HG03354 (cell line): Measurements from ENCODE around the gene MYMK.

Experiments used
- ATAC-seq: cut with Tn5 transposase; IDR thresholded peaks from one replicate; pipeline ENCODE4 v1.9.1; 2021; ENCODE audit warnings: mild to moderate bottlenecking; ENCODE audit not compliant: unreplicated experiment, poor library complexity, severe bottlenecking

The MYMK gene

DNA sequence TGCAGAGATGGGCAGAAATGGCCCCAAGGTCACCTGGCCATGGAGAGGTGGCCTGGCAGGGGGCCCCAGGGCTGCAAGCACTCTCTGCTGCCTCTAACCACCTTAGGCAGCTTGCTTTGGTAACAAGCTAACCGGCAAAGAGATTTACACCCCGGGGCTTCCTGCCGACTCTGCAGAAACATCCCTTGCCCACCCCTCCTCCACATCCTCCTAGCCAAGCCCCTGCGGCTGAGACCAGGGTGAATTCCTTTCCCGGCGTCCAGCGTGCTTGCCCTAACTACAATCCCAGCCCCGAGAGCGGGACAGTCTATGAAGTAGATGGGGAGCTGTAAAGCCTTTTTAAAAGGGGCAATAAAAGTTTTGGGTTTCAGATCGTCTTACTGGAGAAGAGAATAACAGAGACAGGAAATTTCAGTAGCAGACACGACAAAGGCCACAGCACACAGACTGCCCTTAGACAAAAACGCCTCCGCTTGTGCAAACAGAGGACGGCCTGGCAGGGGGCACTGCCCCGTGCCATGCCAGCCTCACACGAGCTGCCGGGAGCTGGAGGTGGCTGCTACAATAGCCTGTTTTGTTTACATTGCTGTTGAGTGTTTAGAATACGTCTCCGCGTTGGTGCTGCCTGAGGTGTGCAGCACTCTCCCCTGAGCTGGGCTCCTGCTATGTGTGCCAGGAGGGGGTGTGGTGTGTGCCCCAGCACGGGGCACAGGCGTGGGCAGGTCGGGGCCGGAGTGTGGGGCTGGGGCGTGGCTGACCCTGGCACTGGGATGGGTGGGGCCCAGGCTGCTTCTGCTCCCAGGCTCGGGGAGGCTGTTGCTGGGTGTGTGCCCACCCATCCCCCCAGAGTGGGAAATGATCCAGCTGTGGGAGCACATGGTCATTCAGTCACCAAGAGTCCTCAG, 15.3 kb downstream of the MYMK start:
- ATAC-seq, result no peak

GRCh38 chr9:133508046-133508445, 16.7 kb downstream of the MYMK start:
- no peak for ATAC-seq

DNA sequence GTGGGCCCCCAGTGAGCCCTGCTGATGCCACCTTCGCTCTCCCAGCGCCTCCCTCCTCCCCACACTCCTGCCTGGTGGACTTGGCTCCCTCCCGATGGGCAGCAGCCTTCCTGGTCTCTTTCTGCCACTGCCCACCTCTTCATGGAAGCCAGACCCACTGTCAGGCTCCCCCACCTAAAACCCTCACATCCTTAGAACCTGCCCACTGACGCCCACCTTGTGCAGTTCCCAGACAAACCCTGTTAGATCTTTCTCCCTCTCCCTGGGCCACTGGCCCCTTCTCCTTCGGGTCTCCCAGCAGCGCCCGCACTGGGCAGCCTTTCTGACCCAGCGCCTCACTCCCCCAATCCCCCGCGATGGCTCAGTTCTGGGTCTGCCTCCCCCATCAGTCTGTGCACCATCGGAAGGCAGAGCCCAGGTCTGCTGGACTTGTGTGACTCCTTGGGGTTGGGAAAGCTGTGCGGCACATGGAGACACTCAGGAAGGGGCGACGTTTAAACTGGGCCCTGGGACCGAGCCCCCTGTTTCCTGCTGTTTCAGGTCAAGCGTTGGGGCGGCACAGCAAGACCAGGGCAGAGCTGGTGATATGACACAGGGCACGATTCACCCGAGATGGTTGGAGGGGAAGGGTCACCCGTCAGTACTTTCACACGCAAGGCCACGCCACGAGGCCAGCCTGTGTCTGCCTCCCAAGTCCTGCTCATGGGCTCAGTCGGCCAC, 17.4 kb downstream of the MYMK start:
- ATAC-seq, result no peak

GRCh38 chr9:133506653-133507038, 18.1 kb downstream of the MYMK start:
- ATAC-seq, result no peak

DNA sequence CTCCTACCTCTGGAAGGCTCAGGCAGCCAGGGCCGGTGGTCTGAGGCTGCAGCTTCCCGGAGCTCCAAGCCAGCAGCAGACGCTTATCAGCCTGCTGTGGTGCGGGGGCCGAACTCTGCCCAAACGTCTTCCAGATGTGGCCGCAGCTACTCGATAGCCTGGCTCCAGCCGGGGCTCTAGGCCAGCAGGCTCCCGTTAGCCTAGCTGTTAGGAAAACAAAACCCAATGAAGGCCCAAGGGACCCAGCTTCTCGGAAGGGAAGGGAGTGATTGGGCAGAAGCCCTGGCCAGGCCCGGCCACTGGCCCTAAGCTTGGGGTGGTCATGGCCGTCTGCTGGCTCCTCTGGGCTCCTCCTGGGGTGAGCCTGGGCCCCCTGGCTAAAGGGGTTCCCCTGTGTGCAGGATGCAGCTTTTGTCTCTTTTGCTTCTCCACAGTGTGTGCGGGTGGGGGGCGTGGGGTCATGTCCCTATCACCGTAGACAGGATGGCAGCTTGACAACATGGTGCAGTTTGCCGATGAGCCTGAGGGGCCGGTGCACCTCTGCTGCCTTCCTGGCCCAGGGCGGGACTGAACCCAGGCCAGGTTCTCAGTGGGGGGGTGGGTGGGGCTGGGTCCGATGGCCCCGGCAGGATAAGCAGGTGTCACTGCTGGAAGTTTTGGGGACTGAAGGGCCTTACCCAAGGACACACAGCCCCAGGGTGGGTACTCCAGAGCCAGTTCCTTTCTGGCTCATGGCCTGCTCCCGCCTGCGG, 18.7 kb downstream of the MYMK start:
- ATAC-seq, result no peak

- ATAC-seq, result no peak
These were observed 19.5 kb downstream of the MYMK start for GRCh38 chr9:133505186-133505830.

DNA sequence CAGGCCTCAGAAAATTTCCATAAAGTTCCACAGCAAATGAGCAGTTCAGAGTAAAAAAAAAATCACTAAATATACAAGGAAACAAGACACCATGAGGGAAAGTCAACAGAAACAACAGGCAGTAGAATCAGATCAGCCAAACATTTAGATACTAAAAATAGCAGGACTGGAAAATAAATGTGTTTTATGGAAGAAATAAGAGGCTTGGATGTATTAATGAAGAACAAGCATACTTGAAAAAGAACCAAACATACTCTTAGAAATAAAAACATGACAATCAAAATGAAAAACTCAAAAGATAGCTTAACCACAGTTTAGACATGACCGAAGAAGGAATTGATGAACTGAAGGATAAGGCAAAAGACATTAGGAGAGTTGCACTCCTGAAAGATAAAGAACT, 22.6 kb downstream of the MYMK start:
- no peak for ATAC-seq

GRCh38 chr9:133499892-133500270, 24.9 kb downstream of the MYMK start:
- no peak for ATAC-seq

DNA sequence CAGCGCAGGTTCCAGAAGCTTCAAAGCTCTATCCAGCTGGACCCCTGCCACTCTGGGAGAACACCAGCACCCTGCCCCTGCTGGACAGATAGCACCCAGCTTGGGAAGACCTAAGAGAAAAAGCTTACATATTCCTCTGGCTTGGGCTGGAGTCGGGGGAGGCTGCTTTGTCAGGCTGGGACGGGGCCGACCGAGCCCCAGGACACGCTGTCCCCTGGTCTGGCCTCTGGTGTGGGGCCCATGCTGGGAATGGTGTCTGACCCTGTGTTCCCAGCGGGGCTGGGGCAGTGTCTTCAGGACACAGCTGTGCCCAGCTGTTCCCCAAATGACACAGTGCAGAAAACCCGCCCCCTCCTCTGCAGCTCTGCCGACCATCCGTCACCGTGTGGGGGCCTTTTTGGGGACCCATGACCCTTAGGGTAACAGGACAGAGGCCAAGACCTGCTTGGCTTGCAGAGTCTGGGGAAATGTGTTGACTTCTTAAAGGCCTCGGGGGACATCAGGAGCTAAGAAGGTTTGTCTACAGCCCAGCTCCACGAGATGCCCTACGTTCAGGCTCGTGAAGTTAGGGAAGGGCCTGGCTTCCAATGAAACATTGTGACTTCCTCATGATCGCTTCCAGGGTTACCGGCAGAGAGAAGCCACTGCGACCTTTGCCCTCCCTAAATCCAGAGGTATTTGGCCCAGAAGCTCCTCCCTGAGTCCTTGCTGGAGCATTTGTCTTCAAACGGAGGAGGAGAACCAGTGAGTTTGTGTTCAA, 25.4 kb downstream of the MYMK start:
- no peak for ATAC-seq

- ATAC-seq, result no peak
These were observed 27.6 kb downstream of the MYMK start for GRCh38 chr9:133496861-133497842.

DNA sequence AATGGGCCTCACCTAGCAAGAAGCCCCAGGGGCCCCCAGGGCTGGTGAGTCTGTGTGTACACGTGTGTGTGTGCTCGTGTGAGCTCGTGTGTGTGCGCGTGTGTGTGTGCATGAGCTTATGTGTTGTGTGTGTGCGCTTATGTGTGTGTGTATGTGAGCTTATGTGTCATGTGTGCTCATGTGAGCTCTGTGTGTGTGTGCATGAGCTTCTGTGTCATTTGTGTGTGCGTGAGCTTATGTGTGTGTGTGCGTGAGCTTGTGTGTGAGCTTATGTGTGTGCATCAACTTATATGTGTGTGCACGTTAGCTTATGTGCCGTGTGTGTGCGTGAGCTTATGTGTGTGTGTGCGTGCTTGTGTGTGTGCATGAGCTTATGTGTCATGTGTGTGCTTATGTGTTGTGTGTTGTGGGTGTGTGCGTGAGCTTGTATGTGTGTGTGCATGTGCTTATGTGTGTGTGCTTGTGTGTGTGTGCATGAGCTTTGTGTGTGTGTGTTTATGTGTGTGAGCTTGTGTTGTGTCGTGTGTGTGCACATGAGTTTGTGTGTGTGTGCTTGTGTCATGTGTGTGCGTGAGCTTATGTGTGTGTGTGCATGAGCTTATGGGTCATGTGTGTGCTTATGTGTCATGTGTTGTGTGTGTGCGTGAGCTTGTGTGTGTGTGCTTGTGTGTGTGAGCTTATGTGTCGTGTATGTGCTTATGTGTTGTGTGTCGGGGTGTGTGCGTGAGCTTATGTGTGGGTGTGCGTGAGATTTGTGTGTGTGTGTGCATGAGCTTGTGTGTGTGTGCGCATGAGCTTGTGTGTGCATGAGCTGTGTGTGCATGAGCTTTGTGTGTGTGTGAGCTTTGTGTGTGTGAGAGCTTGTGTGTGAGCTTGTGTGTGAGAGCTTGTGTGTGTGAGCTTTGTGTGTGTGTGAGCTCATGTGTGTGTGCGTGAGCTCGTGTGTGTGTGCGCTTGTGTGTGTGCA, 29.1 kb downstream of the MYMK start:
- no peak for ATAC-seq

DNA sequence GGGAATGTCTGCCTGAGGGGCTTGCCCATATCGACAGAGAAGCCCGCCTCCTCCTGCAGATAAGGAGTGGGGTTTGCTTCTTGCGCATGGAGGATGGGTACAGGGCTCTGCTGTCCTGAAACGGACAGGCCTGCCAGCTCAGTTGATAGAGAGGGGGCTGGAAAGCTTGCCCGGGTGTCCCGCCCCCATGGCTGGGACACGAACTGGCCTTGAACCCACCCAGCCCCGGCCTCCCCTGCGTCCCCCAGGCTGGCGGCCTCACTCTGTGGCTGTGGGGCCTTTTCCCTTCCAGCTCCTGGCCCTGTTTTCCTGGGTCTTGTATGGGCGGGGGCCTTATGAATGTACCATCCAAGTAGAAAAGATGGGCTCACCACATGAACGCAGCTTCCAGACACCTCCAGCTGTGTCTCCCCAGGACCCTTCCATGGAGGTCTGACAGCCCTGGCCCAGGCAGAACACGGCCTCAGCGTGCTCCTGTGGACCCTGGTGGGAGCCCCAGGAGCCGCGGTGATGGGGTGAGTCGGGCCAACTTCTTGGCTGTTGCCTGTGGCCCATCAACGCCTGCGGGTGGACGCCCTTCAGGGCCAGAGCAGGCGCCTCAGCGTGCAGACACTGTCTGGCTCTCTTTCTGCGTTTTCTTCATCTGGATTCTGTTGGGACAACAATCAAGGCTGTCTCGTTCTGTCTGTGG, 30.0 kb downstream of the MYMK start:
- ATAC-seq, result no peak

GRCh38 chr9:133493845-133494540, 30.8 kb downstream of the MYMK start:
- ATAC-seq, result no peak

- ATAC-seq, result no peak
These were observed 31.3 kb downstream of the MYMK start for GRCh38 chr9:133493428-133493827.

- no peak for ATAC-seq
These were observed 32.4 kb downstream of the MYMK start for GRCh38 chr9:133492061-133493021.
